LHCN-M2 (cell line): ENCODE measurements around the gene CTF1. TPM values are rescaled to one million over a fixed set of nuclear protein-coding genes. Genes with fewer than 3 reads are reported as not detected.
"Not testable (repeated sequence)": the region's sequence is repeated elsewhere in the genome, so short reads cannot be mapped to it uniquely, and the experiment has no call there.

Experiments used
- DNase-seq: peaks from one replicate; pipeline ENCODE4 v3.0.0-alpha.2; 2012; ENCODE audit warnings: low read depth
- polyA plus RNA-seq: library from polyadenylated mRNA; unstranded; fragments of >200 nt; gene quantifications from one replicate; pipeline ENCODE4 v1.2.1, GENCODE V29; 2012; ENCODE audit warnings: missing spikeins
- total RNA-seq: library from RNA; depleted of rRNA; stranded (reverse); fragments of >200 nt; gene quantifications from 2 replicates; pipeline ENCODE4 v1.2.3, GENCODE V29; 2014; rRNA removed

CTF1 gene
- total RNA-seq: 2.5 and 4.1 TPM in 2 replicates
- polyA plus RNA-seq: 13.3 TPM

GRCh38 chr16:30896261-30896888, at the start of gene CTF1:
CTF1 (plus strand) TSS chr16:30896614; CDS start chr16:30896644, 30 bp downstream.
- DNase-seq: peak; percentile 72

GRCh38 chr16:30846649-30847402, 49.6 kb upstream of the CTF1 start:
- DNase-seq: no peak

- no peak for DNase-seq
Measured at GRCh38 chr16:30850246-30850645, 46.2 kb upstream of the CTF1 start.

GRCh38 chr16:30853758-30854157, 42.7 kb upstream of the CTF1 start:
- DNase-seq: no peak

- DNase-seq: no peak
Measured at GRCh38 chr16:30858111-30858495, 38.3 kb upstream of the CTF1 start.

GRCh38 chr16:30858829-30859423, 37.5 kb upstream of the CTF1 start:
- DNase-seq: no peak

- DNase-seq: not testable (repeated sequence)
Measured at GRCh38 chr16:30860729-30861128, 35.7 kb upstream of the CTF1 start.

GRCh38 chr16:30863178-30863577, 33.2 kb upstream of the CTF1 start:
- not testable (repeated sequence) for DNase-seq

- DNase-seq: no peak
Measured at GRCh38 chr16:30866031-30866430, 30.4 kb upstream of the CTF1 start.

- no peak for DNase-seq
Measured at GRCh38 chr16:30867747-30868146, 28.7 kb upstream of the CTF1 start.

GRCh38 chr16:30870904-30871303, 25.5 kb upstream of the CTF1 start:
- DNase-seq: no peak

GRCh38 chr16:30874244-30874820, 22.1 kb upstream of the CTF1 start:
- DNase-seq: no peak

- peak; percentile 87 for DNase-seq
Measured at GRCh38 chr16:30874821-30875717, 21.3 kb upstream of the CTF1 start.

GRCh38 chr16:30875871-30876801, 20.3 kb upstream of the CTF1 start:
- peak; percentile 29 for DNase-seq

- peak; percentile 14 for DNase-seq
Measured at GRCh38 chr16:30876867-30877266, 19.5 kb upstream of the CTF1 start.

GRCh38 chr16:30882429-30883310, 13.7 kb upstream of the CTF1 start:
- no peak for DNase-seq

- DNase-seq: no peak
Measured at GRCh38 chr16:30884760-30885159, 11.7 kb upstream of the CTF1 start.

- DNase-seq: no peak
Measured at GRCh38 chr16:30885196-30885595, 11.2 kb upstream of the CTF1 start.

- DNase-seq: no peak
Measured at GRCh38 chr16:30886145-30886544, 10.3 kb upstream of the CTF1 start.
